Limb (tissue), 2 donors: Measurements from ENCODE around the gene CCL2.
A peak's percentile ranks its signal among the peaks of the same experiment; 100 is the strongest.
"Not testable (repeated sequence)": the region's sequence is repeated elsewhere in the genome, so short reads cannot be mapped to it uniquely, and the experiment has no call there.

Source experiments
- DNase-seq, 2 donors: peaks; one replicate each; pipeline ENCODE4 v3.0.0-alpha.2; 2016; ENCODE audit errors: extremely low spot score in 2 of 2

Gene CCL2

GRCh38 chr17:34254651-34255380 lies at the start of gene CCL2:
Gene CCL2, plus strand, starts transcription at chr17:34255285. Its CDS starts 65 bp downstream, at chr17:34255350.
- peak; percentile 79 to 88 for DNase-seq

GRCh38 chr17:34205401-34205800 lies 49.7 kb upstream of the CCL2 start:
- DNase-seq: no peak

- DNase-seq: no peak
Measured at GRCh38 chr17:34206569-34206968, 48.5 kb upstream of the CCL2 start.

- no peak for DNase-seq
Measured at GRCh38 chr17:34207572-34207971, 47.5 kb upstream of the CCL2 start.

- DNase-seq: no peak
Measured at GRCh38 chr17:34218748-34219147, 36.3 kb upstream of the CCL2 start.

- DNase-seq: no peak
Measured at GRCh38 chr17:34219405-34219804, 35.7 kb upstream of the CCL2 start.

GRCh38 chr17:34220045-34220751 lies 34.9 kb upstream of the CCL2 start:
- DNase-seq: no peak

- no peak for DNase-seq
Measured at GRCh38 chr17:34220752-34221395, 34.2 kb upstream of the CCL2 start.

GRCh38 chr17:34221411-34221810 lies 33.7 kb upstream of the CCL2 start:
- DNase-seq: no peak

GRCh38 chr17:34222722-34223497 lies 32.2 kb upstream of the CCL2 start:
- DNase-seq: no peak

- DNase-seq: no peak
Measured at GRCh38 chr17:34225046-34225445, 30.0 kb upstream of the CCL2 start.

GRCh38 chr17:34226011-34226743 lies 28.9 kb upstream of the CCL2 start:
- no peak for DNase-seq

- no peak for DNase-seq
Measured at GRCh38 chr17:34226744-34227034, 28.4 kb upstream of the CCL2 start.

GRCh38 chr17:34227293-34227692 lies 27.8 kb upstream of the CCL2 start:
- not testable (repeated sequence) for DNase-seq

GRCh38 chr17:34227707-34228106 lies 27.4 kb upstream of the CCL2 start:
- DNase-seq: no peak

- no peak for DNase-seq
Measured at GRCh38 chr17:34228781-34229180, 26.3 kb upstream of the CCL2 start.

GRCh38 chr17:34230342-34230741 lies 24.7 kb upstream of the CCL2 start:
- no peak for DNase-seq

GRCh38 chr17:34234616-34235015 lies 20.5 kb upstream of the CCL2 start:
- DNase-seq: no peak

GRCh38 chr17:34235389-34236028 lies 19.6 kb upstream of the CCL2 start:
- DNase-seq: peak in 1 of 2 donors; percentile 62

GRCh38 chr17:34236281-34236892 lies 18.7 kb upstream of the CCL2 start:
- no peak for DNase-seq
